ENCODE data around the gene STARD9.
"Not testable (repeated sequence)": the region's sequence is repeated elsewhere in the genome, so short reads cannot be mapped to it uniquely, and the experiment has no call there.

The STARD9 gene

DNA sequence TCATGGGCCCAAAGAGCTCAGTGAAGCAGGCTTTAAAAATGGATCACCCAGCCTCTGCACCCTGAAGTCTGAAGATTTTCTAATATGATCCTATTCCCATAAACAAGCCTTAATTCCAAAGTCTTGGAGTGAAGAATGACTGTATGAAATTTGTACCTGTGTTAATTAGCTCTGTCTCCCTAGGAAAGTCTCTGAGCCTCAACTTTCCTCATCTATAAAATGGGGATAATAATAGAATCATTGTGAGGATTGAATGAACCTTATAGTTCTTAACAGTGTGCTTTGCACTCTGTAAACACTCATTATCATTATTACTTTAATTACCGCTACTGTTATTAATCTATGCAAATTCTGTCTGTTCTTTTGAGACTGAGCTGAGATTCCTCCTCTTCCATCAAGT, 99.6 kb downstream of the STARD9 start:
- Histone ChIP-seq H3K36me3 (ENCODE audit: insufficient read depth, low read length) (peaks cover 66% of the 10 kb centered on the region), H2AFZ (ENCODE audit: low read depth, low read length) (no peak overlapping the region), H3K9me3 (ENCODE audit: low read length) (no peaks in the 10 kb centered on the region), H3K4me3 (ENCODE audit: low read length) (no peak overlapping the region), H3K27me3 (ENCODE audit: insufficient read depth, low read length) (no peaks in the 10 kb centered on the region), H3K4me1 (ENCODE audit: insufficient read depth, low read length) (no peaks in the 10 kb centered on the region)

DNA sequence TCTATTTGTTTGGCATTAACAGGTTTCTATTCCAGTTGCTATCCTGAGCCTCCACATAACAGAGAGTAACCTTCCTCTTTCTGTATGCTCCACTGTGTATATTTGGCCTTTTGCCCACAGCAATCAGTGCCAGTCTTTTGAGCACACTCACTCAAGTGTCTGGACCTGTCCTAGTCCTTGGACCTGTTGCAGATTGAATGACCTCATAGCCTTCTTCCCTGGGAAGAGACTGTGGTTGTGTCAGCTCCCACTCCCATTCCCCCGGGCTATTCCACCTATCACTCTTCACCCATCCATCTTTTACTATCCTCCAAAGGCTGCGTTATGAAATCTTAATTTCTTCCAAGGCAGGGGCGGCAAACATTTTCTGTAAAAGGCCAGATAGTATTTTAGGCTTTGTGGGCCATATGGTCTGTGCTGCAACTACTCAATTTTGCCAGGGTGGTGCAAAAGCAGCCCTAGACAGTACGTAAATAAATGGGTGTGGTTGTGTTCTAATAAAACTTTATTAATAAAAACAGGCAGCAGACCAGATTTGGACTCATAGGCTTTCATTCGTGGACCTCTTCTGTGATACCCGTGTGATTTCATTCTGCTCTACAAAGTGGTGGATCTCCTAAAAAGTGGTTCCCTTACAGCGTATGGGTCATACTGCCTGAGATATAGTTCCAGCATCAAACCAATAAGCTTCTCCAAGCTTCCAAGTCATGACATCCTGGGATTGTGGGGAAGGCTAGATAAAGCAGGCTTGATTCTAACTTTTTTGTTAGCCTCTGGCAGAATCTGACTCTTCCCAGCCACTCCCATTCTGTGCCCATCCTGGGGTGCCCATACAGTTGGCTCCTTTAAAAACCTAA, 104.1 kb downstream of the STARD9 start:
- no peak overlapping the region for H3K4me3 ChIP-seq (ENCODE audit: low read length)

DNA sequence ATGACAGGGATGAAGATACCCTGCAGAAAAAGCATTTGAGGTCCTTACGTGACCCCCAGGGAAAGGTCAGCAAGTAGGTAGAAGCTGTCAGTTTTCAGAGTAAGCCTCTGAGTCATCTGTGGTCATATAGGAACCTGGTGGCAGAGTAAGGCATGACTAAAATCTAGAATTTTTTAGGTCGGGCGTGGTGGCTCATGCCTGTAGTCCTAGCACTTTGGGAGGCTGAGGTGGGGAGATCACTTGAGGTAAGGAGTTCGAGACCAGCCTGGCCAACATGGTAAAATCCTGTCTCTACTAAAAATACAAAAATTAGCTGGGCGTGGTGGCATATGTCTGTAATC, 104.7 kb downstream of the STARD9 start:
- H2AFZ ChIP-seq (ENCODE audit: low read depth, low read length); H3K4me3 ChIP-seq (ENCODE audit: low read length); H3K27me3 ChIP-seq (ENCODE audit: insufficient read depth, low read length); H3K4me1 ChIP-seq (ENCODE audit: insufficient read depth, low read length); H3K9me3 ChIP-seq (ENCODE audit: low read length): not testable (repeated sequence)
- peaks cover 87% of the 10 kb centered on the region for H3K36me3 ChIP-seq (ENCODE audit: insufficient read depth, low read length)

More for the DNA sequence above, 104.1 kb downstream of the STARD9 start:
- peaks cover 3% of the 10 kb centered on the region for H3K9me3 ChIP-seq (ENCODE audit: low read length)
- H2AFZ ChIP-seq (ENCODE audit: low read depth, low read length) = no peak overlapping the region
- H3K36me3 ChIP-seq (ENCODE audit: insufficient read depth, low read length) = peaks cover 87% of the 10 kb centered on the region
- H3K27me3 ChIP-seq (ENCODE audit: insufficient read depth, low read length) = no peaks in the 10 kb centered on the region
- H3K4me1 ChIP-seq (ENCODE audit: insufficient read depth, low read length) = no peaks in the 10 kb centered on the region

DNA sequence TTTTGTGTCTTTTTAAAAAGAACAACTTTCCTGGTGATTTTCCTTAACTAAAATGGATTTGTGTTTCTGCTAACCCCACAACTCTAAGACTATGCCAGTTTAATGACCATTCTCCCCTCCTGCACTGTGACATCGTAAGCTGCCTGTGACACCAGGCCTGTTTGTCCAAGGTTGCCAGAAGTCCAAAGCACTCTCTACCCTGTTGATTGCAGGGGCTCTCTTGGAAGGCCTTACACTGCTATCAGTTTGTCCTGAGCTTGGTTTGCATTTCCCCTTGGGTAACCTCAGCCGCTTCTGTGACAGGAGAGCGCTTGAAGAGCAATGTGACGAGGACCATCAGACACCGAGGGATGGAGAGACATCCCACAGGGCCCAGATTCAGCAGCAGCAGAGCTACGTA, 105.7 kb downstream of the STARD9 start:
- no peak overlapping the region for H2AFZ ChIP-seq (ENCODE audit: low read depth, low read length)
- no peaks in the 10 kb centered on the region for H3K27me3 ChIP-seq (ENCODE audit: insufficient read depth, low read length)
- no peaks in the 10 kb centered on the region for H3K4me1 ChIP-seq (ENCODE audit: insufficient read depth, low read length)
- no peak overlapping the region for H3K4me3 ChIP-seq (ENCODE audit: low read length)
- peaks cover 3% of the 10 kb centered on the region for H3K9me3 ChIP-seq (ENCODE audit: low read length)
- H3K36me3 ChIP-seq (ENCODE audit: insufficient read depth, low read length) = peaks cover 87% of the 10 kb centered on the region

DNA sequence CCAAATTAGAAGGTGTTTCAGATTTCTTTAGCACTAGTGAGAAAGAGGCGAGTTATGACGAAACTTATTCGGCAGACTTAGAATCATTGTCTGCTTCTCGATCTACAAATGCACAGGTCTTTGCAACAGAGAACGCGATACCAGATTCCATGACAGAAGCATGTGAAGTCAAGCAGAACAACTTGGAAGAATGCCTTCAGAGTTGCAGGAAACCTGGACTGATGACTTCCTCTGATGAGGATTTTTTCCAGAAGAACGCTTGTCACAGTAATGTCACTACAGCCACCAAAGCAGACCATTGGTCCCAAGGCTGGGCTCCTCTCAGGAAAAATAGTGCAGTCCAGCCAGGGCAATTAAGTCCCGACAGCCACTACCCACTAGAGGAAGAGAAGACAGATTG, 110.9 kb downstream of the STARD9 start:
- H2AFZ ChIP-seq (ENCODE audit: low read depth, low read length) = no peak overlapping the region
- H3K27me3 ChIP-seq (ENCODE audit: insufficient read depth, low read length) = no peaks in the 10 kb centered on the region
- H3K4me3 ChIP-seq (ENCODE audit: low read length) = no peak overlapping the region
- H3K4me1 ChIP-seq (ENCODE audit: insufficient read depth, low read length) = no peaks in the 10 kb centered on the region
- H3K36me3 ChIP-seq (ENCODE audit: insufficient read depth, low read length) = peaks cover 92% of the 10 kb centered on the region
- peaks cover 6% of the 10 kb centered on the region for H3K9me3 ChIP-seq (ENCODE audit: low read length)

DNA sequence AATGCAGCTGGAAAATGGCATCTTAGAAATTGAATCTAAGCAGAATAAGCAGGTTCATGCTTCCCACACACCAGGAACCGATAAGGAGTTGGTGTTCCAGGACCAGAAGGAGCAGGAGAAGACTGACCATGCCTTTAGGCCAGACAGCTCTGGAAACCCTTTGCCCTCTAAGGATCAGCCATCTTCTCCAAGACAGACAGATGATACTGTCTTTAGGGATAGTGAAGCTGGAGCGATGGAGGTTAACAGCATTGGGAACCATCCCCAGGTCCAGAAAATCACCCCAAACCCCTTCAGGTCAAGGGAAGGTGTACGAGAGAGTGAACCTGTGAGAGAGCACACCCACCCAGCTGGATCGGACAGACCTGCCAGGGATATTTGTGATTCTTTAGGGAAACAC, 112.3 kb downstream of the STARD9 start:
- peaks cover 92% of the 10 kb centered on the region for H3K36me3 ChIP-seq (ENCODE audit: insufficient read depth, low read length)

DNA sequence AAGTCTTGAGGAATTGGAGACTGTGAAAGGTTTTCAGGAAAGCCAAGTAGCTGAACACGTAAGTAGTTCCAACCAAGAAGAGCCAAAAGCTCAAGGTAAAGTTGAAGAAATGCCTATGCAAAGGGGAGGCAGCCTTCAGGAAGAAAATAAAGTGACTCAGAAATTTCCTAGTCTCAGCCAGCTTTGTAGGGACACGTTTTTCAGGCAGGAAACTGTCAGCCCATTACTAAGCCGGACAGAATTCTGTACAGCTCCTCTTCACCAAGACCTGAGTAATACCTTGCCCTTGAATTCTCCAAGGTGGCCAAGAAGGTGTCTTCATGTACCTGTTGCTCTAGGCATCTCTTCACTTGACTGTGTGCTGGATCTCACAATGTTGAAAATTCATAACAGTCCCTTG, 112.9 kb downstream of the STARD9 start:
- peaks cover 6% of the 10 kb centered on the region for H3K9me3 ChIP-seq (ENCODE audit: low read length)
- H3K27me3 ChIP-seq (ENCODE audit: insufficient read depth, low read length) = no peaks in the 10 kb centered on the region
- no peak overlapping the region for H2AFZ ChIP-seq (ENCODE audit: low read depth, low read length)
- H3K4me1 ChIP-seq (ENCODE audit: insufficient read depth, low read length) = no peaks in the 10 kb centered on the region
- H3K36me3 ChIP-seq (ENCODE audit: insufficient read depth, low read length) = peaks cover 89% of the 10 kb centered on the region
- no peak overlapping the region for H3K4me3 ChIP-seq (ENCODE audit: low read length)

More for the DNA sequence above, 112.3 kb downstream of the STARD9 start:
- H3K27me3 ChIP-seq (ENCODE audit: insufficient read depth, low read length) = no peaks in the 10 kb centered on the region
- H3K9me3 ChIP-seq (ENCODE audit: low read length) = peaks cover 6% of the 10 kb centered on the region
- H3K4me1 ChIP-seq (ENCODE audit: insufficient read depth, low read length) = no peaks in the 10 kb centered on the region
- H3K4me3 ChIP-seq (ENCODE audit: low read length) = no peak overlapping the region
- H2AFZ ChIP-seq (ENCODE audit: low read depth, low read length) = no peak overlapping the region

DNA sequence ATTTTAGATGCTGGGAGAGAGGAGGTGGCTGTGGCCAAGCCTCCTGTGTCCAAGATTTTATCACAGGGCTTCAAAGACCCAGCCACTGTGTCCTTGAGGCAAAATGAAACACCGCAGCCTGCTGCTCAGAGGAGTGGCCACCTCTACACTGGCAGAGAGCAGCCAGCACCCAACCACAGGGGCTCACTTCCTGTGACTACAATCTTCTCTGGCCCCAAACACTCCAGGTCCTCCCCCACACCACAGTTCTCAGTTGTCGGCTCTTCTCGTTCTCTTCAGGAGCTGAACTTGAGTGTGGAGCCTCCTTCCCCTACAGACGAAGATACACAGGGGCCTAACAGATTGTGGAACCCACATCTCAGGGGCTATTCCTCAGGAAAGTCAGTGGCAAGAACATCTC, 115.9 kb downstream of the STARD9 start:
- Histone ChIP-seq H2AFZ (ENCODE audit: low read depth, low read length) (no peak overlapping the region), H3K36me3 (ENCODE audit: insufficient read depth, low read length) (peaks cover 87% of the 10 kb centered on the region), H3K4me3 (ENCODE audit: low read length) (no peak overlapping the region), H3K9me3 (ENCODE audit: low read length) (peaks cover 3% of the 10 kb centered on the region), H3K27me3 (ENCODE audit: insufficient read depth, low read length) (no peaks in the 10 kb centered on the region), H3K4me1 (ENCODE audit: insufficient read depth, low read length) (no peaks in the 10 kb centered on the region)

DNA sequence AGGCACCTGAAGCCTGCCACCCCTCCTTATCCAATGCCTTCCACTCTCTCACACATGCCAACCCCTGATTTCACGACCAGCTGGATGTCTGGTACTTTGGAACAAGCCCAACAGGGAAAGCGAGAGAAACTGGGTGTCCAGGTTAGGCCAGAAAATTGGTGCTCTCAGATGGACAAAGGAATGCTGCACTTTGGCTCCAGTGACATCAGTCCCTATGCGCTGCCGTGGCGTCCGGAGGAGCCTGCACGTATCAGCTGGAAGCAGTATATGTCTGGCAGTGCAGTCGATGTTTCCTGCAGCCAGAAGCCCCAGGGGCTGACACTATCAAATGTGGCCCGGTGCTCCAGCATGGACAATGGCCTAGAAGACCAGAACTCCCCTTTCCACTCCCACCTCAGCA, 116.4 kb downstream of the STARD9 start:
- H3K9me3 ChIP-seq (ENCODE audit: low read length) = peaks cover 3% of the 10 kb centered on the region
- H3K36me3 ChIP-seq (ENCODE audit: insufficient read depth, low read length) = peaks cover 87% of the 10 kb centered on the region
- H3K4me1 ChIP-seq (ENCODE audit: insufficient read depth, low read length) = no peaks in the 10 kb centered on the region
- no peak overlapping the region for H3K4me3 ChIP-seq (ENCODE audit: low read length)
- no peak overlapping the region for H2AFZ ChIP-seq (ENCODE audit: low read depth, low read length)
- no peaks in the 10 kb centered on the region for H3K27me3 ChIP-seq (ENCODE audit: insufficient read depth, low read length)

DNA sequence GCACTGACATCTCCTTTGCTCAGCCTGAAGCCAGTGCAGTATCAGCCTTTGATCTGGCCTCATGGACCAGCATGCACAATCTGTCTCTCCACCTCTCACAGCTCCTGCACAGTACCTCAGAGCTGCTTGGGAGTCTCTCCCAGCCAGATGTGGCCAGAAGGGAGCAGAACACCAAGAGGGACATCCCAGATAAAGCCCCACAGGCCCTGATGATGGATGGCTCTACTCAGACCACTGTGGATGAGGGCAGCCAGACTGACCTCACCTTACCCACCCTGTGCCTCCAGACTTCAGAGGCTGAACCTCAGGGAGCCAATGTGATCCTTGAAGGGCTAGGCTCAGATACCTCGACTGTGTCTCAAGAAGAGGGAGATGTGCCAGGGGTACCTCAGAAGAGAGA, 117.1 kb downstream of the STARD9 start:
- Histone ChIP-seq H2AFZ (ENCODE audit: low read depth, low read length) (no peak overlapping the region), H3K4me3 (ENCODE audit: low read length) (no peak overlapping the region), H3K9me3 (ENCODE audit: low read length) (peaks cover 3% of the 10 kb centered on the region), H3K36me3 (ENCODE audit: insufficient read depth, low read length) (peaks cover 86% of the 10 kb centered on the region), H3K4me1 (ENCODE audit: insufficient read depth, low read length) (no peaks in the 10 kb centered on the region), H3K27me3 (ENCODE audit: insufficient read depth, low read length) (no peaks in the 10 kb centered on the region)

DNA sequence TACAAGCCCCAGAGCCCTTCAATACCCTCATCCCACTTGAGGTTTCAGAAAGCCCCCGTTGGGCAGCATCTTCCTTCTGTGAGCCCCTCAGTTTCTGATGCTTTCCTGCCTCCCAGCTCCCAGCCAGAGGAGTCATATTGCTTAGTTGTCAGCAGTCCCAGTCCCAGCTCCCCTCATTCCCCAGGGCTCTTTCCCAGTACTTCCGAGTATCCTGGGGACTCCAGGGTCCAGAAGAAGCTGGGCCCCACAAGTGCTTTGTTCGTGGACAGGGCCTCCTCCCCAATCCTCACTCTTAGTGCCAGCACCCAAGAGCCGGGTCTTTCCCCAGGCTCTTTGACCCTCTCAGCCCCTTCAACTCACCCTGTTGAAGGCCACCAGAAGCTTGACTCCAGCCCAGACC, 117.6 kb downstream of the STARD9 start:
- Histone ChIP-seq H3K4me1 (ENCODE audit: insufficient read depth, low read length) (no peaks in the 10 kb centered on the region), H3K27me3 (ENCODE audit: insufficient read depth, low read length) (no peaks in the 10 kb centered on the region), H2AFZ (ENCODE audit: low read depth, low read length) (no peak overlapping the region), H3K9me3 (ENCODE audit: low read length) (no peaks in the 10 kb centered on the region), H3K36me3 (ENCODE audit: insufficient read depth, low read length) (peaks cover 86% of the 10 kb centered on the region), H3K4me3 (ENCODE audit: low read length) (no peak overlapping the region)

DNA sequence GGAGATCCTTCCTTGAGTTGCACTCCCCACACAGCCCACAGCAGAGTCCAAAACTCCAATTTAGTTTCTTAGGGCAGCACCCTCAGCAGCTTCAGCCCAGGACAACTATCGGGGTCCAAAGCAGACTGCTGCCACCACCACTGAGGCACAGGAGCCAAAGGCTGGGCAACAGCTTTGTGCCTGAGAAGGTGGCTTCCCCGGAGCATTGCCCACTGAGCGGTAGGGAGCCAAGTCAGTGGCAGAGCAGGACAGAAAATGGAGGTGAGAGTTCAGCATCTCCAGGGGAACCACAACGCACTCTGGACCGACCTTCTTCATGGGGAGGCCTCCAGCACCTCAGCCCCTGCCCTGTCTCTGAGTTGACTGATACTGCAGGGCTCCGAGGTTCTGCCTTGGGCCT, 118.1 kb downstream of the STARD9 start:
- no peaks in the 10 kb centered on the region for H3K4me1 ChIP-seq (ENCODE audit: insufficient read depth, low read length)
- no peaks in the 10 kb centered on the region for H3K27me3 ChIP-seq (ENCODE audit: insufficient read depth, low read length)
- H3K36me3 ChIP-seq (ENCODE audit: insufficient read depth, low read length) = peaks cover 86% of the 10 kb centered on the region
- no peaks in the 10 kb centered on the region for H3K9me3 ChIP-seq (ENCODE audit: low read length)
- H2AFZ ChIP-seq (ENCODE audit: low read depth, low read length) = no peak overlapping the region
- H3K4me3 ChIP-seq (ENCODE audit: low read length) = no peak overlapping the region

DNA sequence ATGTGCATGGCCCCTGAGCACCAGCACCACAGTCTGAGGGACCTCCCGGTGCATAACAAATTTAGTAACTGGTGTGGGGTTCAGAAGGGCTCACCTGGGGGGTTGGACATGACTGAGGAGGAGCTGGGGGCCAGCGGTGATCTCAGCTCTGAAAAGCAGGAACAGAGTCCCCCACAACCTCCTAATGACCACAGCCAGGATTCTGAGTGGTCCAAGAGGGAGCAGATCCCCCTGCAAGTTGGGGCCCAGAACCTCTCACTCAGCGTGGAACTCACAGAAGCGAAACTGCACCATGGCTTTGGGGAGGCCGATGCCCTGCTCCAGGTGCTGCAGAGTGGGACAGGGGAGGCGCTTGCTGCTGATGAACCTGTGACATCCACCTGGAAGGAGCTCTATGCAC, 118.5 kb downstream of the STARD9 start:
- Histone ChIP-seq H3K4me3 (ENCODE audit: low read length) (no peak overlapping the region), H3K36me3 (ENCODE audit: insufficient read depth, low read length) (peaks cover 82% of the 10 kb centered on the region), H3K4me1 (ENCODE audit: insufficient read depth, low read length) (no peaks in the 10 kb centered on the region), H3K9me3 (ENCODE audit: low read length) (no peaks in the 10 kb centered on the region), H2AFZ (ENCODE audit: low read depth, low read length) (no peak overlapping the region), H3K27me3 (ENCODE audit: insufficient read depth, low read length) (no peaks in the 10 kb centered on the region)

DNA sequence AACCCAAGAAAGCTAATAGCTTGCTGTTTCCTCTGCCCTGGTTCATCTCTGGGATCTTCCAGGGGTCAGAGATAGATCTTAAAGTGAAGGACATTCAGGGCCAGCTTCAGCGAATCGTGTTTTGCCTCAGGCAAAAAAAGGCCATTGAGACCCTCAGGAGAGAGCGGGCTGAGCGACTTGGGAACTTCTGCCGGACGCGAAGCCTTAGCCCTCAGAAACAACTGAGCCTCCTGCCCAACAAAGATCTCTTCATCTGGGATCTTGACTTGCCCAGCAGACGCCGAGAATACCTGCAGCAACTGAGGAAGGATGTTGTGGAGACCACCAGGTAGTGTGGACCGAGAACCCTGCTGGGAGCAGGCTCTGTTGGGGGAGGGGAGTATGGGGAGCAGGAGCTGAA, 119.0 kb downstream of the STARD9 start:
- Histone ChIP-seq H3K27me3 (ENCODE audit: insufficient read depth, low read length) (no peaks in the 10 kb centered on the region), H3K4me3 (ENCODE audit: low read length) (no peak overlapping the region), H2AFZ (ENCODE audit: low read depth, low read length) (no peak overlapping the region), H3K9me3 (ENCODE audit: low read length) (no peaks in the 10 kb centered on the region), H3K36me3 (ENCODE audit: insufficient read depth, low read length) (peaks cover 80% of the 10 kb centered on the region), H3K4me1 (ENCODE audit: insufficient read depth, low read length) (no peaks in the 10 kb centered on the region)
